ENCODE results near the gene CES1.
"Not testable (repeated sequence)": the region's sequence is repeated elsewhere in the genome, so short reads cannot be mapped to it uniquely, and the experiment has no call there.

Gene CES1

DNA sequence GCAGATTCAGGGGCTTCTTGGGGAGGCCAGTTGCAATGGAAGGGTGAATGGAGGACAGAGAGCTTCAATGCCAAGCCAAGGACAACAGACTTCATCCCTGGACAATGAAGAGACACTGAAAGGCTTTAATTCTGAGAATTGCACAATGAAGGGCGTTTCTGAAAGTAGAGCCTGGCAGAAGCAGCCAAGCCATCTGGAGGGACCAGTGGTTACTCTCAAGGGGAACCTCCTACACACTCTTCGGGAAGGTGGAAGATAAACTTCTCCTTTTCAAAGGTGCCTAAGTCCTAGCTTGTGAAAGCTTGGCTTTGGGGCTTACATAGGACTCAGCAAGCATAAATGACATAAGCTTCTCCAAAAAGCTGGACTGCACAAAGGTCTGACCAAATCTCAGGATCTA is 6.2 kb upstream of the CES1 start:
- H3K4me3 ChIP-seq (ENCODE audit: low read depth in 1 of 2, low read length in 1 of 2) = no peak overlapping the region
- H3K9me3 ChIP-seq = no peaks in the 10 kb centered on the region
- no peaks in the 10 kb centered on the region for H3K36me3 ChIP-seq
- TF ChIP-seq, protein P1, sequence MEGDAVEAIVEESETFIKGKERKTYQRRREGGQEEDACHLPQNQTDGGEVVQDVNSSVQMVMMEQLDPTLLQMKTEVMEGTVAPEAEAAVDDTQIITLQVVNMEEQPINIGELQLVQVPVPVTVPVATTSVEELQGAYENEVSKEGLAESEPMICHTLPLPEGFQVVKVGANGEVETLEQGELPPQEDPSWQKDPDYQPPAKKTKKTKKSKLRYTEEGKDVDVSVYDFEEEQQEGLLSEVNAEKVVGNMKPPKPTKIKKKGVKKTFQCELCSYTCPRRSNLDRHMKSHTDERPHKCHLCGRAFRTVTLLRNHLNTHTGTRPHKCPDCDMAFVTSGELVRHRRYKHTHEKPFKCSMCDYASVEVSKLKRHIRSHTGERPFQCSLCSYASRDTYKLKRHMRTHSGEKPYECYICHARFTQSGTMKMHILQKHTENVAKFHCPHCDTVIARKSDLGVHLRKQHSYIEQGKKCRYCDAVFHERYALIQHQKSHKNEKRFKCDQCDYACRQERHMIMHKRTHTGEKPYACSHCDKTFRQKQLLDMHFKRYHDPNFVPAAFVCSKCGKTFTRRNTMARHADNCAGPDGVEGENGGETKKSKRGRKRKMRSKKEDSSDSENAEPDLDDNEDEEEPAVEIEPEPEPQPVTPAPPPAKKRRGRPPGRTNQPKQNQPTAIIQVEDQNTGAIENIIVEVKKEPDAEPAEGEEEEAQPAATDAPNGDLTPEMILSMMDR (IDR thresholded peaks at IDR 0.05) = no peak
- H3K27me3 ChIP-seq = peaks cover 2% of the 10 kb centered on the region
- peaks cover 0 to 5% of the 10 kb centered on the region in 2 experiments for H3K4me1 ChIP-seq (ENCODE audit: control insufficient read depth in 1 of 2, insufficient read depth in 1 of 2, low read depth in 1 of 2, low read length in 1 of 2)
- no peak overlapping the region for H3K27ac ChIP-seq

DNA sequence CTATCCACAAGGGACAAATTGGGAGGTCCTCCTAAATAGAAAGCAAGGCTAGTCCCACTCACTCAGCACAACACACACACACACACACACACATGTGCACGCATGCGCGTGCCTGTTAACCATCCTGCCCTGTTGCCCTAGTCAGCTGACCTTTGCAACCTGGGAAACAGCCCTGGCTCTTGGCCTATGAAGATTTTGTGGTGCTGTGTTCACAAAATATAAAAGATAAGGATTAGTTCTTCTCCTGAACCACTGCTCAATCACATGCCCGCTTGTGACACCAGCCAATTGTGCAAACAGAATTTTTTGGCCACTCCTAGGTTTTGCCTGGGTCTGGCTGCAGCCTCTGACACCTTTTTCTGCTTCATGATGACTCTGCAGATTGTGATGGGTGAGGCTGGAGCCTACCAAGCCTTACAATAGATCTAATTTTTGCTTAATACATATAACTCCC is 3.3 kb upstream of the CES1 start:
- Histone ChIP-seq H3K4me3 (ENCODE audit: low read depth in 1 of 2, low read length in 1 of 2) (no peak overlapping the region), H3K9me3 (no peaks in the 10 kb centered on the region), H3K27me3 (peaks cover 5% of the 10 kb centered on the region), H3K27ac (no peak overlapping the region), H3K4me1 (ENCODE audit: control insufficient read depth in 1 of 2, insufficient read depth in 1 of 2, low read depth in 1 of 2, low read length in 1 of 2) (peaks cover 0 to 10% of the 10 kb centered on the region in 2 experiments), H3K36me3 (no peaks in the 10 kb centered on the region)
- TF ChIP-seq, protein P1 (IDR thresholded peaks at IDR 0.05) = no peak

DNA sequence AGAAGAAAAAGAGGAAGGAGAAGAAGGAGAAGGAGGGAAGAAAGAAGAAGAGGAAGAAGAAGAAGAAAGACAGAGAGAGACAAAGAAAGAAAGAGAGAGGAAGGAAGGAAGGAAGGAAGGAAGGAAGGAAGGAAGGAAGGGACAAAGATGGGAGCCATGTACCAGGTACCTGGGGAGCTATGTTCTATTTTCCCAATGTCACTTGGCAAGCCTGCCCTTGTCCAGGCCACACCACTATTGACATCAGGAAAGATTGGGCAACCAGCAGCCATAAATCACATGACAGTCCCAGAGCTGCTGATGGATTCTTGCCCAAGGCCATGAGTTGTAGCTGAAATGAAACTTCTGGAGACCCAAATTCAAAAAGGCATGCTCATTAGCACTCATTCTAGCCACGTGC is 2.7 kb upstream of the CES1 start:
- H3K4me1 ChIP-seq (ENCODE audit: control insufficient read depth in 1 of 2, insufficient read depth in 1 of 2, low read depth in 1 of 2, low read length in 1 of 2) = peaks cover 0 to 10% of the 10 kb centered on the region in 2 experiments

DNA sequence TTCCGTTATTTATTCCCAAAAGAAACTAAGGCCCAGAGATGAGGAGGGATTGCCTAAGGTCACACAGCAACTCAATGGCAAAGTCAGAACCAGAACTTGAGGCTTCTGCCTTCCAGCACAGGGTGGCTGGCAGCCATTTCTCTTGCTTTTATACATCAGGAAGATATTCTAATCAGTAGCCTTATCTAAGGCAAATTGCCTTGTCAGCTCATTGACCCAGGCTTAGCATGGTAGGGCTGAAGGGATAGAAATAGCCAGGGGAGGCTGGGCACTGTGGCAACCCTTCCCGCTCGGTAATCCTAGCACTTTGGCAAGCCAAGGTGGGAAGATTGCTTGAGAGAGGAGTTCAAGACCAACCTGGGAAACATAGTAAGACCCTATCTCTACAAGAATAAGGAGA is 2.3 kb upstream of the CES1 start:
- H3K4me1 ChIP-seq (ENCODE audit: control insufficient read depth in 1 of 2, insufficient read depth in 1 of 2, low read depth in 1 of 2, low read length in 1 of 2) = peaks cover 0 to 10% of the 10 kb centered on the region in 2 experiments
- not testable (repeated sequence) for H3K4me3 ChIP-seq (ENCODE audit: low read depth in 1 of 2, low read length in 1 of 2); H3K36me3 ChIP-seq; H3K27ac ChIP-seq; H3K9me3 ChIP-seq; H3K27me3 ChIP-seq

More for the DNA sequence above, 2.7 kb upstream of the CES1 start:
- H3K27ac ChIP-seq = no peak overlapping the region
- peaks cover 5% of the 10 kb centered on the region for H3K27me3 ChIP-seq
- H3K9me3 ChIP-seq = no peaks in the 10 kb centered on the region
- H3K4me3 ChIP-seq (ENCODE audit: low read depth in 1 of 2, low read length in 1 of 2) = no peak overlapping the region
- no peaks in the 10 kb centered on the region for H3K36me3 ChIP-seq
- TF ChIP-seq, protein P1 (IDR thresholded peaks at IDR 0.05) = no peak

DNA sequence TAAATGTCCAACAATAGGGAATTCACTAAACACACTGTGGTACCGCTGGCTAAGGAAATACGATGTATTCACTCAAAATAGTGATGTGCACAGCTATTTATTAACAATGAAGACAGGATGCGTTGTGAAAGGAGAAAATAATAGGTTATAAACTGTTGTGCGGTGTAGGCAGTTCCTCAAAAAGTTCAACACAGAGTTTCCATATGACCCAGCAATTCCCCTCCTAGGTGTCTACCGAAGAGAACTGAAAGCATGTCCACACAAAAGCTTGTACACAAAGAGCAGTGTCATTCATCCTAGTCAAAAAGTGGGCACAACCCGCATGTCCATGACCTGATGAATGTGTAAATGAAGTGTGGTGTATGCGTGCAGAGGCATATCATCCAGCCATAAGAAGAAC is 1.2 kb upstream of the CES1 start:
- TF ChIP-seq, protein P1 (IDR thresholded peaks at IDR 0.05) = no peak
- H3K4me1 ChIP-seq (ENCODE audit: control insufficient read depth in 1 of 2, insufficient read depth in 1 of 2, low read depth in 1 of 2, low read length in 1 of 2) = peaks cover 0 to 10% of the 10 kb centered on the region in 2 experiments
- no peak overlapping the region for H3K4me3 ChIP-seq (ENCODE audit: low read depth in 1 of 2, low read length in 1 of 2)
- H3K9me3 ChIP-seq = no peaks in the 10 kb centered on the region
- H3K27ac ChIP-seq = no peak overlapping the region
- H3K36me3 ChIP-seq = no peaks in the 10 kb centered on the region
- H3K27me3 ChIP-seq = peaks cover 5% of the 10 kb centered on the region

DNA sequence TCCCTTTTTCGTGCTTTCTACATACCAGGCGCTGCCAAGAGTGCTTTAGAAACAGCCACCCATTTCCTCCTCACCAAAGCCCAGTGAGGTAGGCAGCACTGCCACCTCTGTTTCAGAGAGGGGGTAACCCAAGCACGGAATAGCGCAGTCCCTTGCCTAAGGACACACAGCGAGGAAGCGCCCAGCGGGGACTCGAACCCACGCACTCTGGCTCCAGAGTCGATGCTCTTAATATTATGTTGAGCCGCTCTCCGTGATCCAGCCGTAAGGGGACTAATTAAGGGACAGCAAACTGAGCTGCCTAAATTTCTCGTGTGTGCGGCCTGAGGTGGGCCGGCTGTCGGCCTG is 497 bp downstream of the CES1 start:
- Histone ChIP-seq H3K4me3 (ENCODE audit: low read depth in 1 of 2, low read length in 1 of 2) (no peak overlapping the region), H3K4me1 (ENCODE audit: control insufficient read depth in 1 of 2, insufficient read depth in 1 of 2, low read depth in 1 of 2, low read length in 1 of 2) (peaks cover 0 to 10% of the 10 kb centered on the region in 2 experiments), H3K27ac (no peak overlapping the region), H3K27me3 (peaks cover 5% of the 10 kb centered on the region), H3K36me3 (no peaks in the 10 kb centered on the region), H3K9me3 (no peaks in the 10 kb centered on the region)
- TF ChIP-seq, protein P1 (IDR thresholded peaks at IDR 0.05) = no peak

All from neutrophil (primary cell).